Inflammatory macrophage (primary cell): ENCODE results near the gene MEPCE.
"Not testable (repeated sequence)": the region's sequence is repeated elsewhere in the genome, so short reads cannot be mapped to it uniquely, and the experiment has no call there.

Experiments used
- DNase-seq, 2 donors: peaks; one replicate each; pipeline ENCODE4 v3.0.0-alpha.2; 2020 to 2022

Gene MEPCE

DNA sequence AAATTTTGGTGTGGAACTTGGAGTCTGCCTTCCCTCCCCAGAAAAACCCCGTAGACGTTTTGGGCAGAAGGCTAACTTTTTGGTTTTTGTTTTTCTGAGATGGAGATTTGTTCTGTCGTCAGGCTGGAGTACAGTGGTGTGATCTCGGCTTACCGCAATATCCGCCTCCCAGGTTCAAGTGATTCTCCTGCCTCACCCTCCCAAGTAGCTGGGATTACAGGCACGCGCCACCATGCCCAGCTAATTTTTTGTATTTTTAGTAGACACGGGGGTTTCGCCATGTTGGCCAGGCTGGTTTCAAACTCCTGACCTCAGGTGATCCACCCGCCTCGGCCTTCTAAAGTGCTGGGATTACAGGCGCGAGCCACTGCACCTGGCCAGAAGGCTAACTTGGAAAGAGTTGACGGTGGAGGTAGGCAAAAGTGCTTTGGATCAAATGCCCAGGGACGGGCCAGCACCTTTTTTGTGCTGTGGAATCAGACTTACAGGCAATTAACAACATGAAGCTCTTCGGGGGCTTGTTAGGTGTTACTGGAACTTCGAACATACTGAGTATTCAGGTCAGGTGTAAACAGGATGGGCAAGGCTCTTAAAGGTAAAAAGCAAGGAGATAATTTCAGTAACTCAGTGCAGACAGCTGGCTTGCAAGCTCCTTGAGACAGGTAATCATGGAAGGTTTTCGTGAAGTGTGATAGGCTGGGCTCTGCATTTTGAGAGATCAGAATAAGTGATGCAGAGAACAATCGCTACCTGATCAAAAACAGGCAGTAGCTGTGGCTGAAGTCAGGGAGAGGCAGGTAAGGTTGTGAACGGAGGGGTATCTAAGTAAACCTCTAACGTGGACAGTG, 4.9 kb downstream of the MEPCE start:
- no peak for DNase-seq

DNA sequence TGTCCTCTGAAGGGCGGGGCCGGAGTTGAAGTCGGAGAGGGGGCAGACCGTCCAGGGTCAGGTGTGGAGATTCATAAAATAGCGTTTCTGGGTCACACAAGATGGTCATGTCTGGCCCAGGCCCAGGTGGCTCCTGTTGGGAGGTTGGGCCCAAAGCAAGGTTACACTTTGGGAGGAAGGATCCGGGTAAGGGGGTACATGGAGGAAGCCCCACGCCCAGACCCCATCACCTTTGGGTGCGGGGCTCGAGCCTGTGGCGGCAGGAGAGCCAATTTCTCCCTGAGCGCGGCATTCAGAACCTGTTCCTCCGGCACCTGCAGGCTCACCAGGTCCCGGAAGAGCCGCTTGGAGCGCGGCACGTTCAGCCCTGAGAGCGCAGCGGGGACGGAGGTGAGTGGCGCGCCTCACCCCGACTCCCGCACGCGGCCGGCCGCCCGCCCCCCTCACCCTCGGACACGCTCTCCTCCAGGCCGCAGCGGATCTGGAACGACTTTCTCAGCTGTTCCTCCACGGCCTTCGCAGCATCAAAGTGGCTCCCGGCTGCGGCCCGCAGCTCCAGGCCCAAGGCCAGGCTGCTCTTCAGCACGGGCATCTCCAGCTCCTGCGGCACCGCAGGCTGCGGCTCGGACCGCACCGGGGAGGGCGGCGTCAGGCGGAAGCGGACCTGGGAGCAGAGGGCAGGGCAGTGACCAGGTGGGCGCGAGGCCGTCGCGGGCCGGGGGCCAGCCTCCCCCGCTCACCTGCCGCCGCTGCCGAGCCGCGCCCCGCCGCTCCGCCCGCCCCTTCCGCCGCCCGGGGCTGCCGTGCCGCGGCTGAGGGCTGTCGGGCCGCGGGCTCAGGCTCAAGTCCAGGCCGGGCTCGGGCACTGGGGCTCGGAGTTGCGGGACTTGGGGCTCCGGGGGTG, 6.0 kb downstream of the MEPCE start:
- DNase-seq, result peak; percentile 25 to 28

DNA sequence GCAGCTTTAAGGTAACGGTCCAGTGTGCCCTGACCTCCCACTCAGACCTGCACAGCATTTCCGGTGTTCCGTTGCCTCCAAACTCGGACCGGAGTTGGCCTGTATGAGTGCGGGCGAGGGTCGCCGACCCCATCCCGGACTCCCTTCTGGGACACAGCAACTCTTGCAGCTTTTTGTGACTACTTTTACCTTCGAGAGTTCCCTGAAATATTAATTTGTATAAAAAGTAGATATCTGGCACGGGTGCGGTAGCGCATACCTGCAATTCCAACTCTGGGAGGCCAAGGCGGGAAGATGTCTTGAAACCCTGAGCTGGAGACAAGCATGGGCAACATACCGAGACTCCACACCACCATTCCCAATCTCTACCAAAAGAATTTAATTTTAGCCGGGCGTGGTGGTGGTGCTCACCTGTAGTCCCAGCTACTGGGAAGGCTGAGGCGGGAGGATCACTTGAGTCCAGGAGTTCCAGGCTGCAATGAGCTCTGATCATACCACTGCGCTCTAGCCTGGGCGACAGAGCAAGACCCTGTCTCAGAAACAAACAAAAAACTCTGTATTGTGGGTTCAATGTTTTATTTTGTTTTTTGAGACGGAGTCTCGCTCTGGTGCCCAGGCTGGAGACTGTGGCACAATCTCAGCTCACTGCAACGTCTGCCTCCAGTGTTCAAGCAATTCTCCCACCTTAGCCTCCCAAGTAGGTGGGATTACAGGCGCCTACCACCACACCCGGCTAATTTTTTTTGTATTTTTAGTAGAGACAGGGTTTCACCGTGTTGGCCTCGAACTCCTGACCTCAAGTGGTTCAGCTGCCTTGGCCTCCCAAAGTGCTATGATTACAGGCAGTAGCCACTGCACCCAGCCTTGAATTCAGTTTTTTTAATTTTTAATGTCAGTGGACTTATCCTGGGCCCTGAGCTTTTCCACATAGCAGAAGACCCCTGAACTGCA, 7.8 kb downstream of the MEPCE start:
- no peak for DNase-seq

DNA sequence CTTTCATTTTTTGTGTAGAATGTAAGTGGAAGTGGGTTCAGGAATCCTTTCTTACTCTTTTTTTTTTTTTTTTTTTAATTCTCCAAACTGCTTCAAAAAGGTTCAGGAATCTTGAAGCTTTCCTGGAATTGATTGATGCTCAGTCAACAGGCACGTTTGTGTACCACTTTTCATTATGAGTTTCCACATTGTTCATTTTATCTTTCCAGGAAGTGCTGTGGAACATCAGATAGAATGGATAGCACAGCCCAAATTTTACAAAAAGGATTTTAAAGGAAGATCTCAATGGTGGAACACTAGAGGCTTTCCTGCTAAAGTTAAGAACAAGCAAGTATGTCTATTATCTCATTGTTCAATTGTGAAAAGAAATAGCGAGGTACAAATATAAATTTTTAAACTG, 8.5 kb downstream of the MEPCE start:
- DNase-seq, result no peak

DNA sequence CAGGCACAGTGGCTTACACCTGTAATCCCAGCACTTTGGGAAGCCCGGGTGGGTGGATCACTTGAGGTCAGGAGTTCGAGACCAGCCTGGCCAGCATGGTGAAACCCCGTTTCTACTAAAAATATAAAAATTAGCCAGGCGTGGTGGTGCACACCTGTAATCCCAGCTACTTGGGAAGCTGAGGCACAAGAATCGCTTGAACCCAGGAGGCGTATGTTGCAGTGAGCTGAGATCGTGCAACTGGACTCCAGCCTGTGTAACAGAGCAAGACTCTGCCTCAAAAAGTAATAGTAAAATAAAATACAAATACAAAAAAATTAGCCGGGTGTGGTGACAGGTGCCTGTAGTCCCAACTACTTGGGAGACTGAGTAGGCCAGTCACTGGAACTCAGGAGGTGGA, 9.1 kb downstream of the MEPCE start:
- not testable (repeated sequence) for DNase-seq

DNA sequence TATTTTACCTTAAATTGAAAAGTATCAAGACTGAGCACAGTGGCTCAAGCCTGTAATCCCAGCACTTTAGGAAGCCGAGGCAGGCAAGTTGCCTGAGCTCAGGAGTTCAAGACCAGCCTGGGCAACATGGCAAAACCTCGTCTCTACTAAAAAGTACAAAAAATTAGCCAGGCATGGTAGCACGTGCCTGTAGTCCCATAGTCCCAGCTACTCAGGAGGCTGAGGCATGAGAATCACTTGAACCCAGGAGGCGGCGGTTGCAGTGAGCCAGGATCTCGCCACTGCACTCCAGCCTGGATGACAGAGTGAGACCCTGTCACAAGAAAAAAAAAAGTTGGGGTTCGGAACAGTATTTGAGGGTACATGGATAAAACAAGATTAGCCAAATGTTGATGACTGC, 9.6 kb downstream of the MEPCE start:
- DNase-seq, result not testable (repeated sequence)

DNA sequence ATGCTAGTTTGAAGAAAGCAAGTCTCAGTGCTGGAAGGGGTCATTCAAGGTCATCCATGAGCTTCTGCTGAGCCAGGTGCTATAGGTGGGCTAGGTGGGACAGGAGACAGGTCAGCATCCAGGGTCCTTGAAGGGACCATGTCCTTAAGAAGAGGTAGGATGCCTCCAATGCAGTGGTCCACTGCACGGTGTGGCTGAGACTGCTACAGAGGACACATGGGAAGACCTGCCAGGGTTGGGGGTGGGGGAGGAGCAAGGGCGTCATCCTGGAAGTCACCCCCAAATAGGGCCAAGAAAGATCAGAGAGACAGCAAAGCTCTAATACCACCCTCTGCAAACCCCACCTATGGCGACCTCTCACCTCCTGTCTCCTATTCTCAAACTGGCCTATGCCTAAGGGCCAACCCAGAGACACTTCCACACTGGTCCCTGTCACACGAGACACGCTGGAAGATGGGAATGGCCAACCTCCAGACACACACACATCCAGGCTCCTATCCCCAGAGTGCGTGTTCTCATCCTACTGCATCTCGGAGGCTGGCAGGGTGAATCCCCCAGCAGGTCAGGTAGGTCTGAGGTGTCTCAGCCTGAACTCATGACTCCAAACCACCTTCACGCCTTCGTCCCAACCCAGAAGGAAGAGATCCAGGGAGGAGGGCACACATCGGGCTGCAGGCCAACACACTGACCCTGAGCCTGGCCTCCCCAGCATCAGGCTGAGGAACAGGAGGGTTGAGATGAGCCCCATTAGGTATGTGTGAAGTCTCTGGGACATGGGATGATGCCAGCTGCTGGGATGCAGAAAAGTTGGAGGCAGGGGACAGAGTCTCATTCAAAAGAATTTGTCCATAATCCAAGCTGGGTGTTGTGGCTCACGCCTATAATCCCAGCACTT, 12.3 kb downstream of the MEPCE start:
- no peak for DNase-seq

DNA sequence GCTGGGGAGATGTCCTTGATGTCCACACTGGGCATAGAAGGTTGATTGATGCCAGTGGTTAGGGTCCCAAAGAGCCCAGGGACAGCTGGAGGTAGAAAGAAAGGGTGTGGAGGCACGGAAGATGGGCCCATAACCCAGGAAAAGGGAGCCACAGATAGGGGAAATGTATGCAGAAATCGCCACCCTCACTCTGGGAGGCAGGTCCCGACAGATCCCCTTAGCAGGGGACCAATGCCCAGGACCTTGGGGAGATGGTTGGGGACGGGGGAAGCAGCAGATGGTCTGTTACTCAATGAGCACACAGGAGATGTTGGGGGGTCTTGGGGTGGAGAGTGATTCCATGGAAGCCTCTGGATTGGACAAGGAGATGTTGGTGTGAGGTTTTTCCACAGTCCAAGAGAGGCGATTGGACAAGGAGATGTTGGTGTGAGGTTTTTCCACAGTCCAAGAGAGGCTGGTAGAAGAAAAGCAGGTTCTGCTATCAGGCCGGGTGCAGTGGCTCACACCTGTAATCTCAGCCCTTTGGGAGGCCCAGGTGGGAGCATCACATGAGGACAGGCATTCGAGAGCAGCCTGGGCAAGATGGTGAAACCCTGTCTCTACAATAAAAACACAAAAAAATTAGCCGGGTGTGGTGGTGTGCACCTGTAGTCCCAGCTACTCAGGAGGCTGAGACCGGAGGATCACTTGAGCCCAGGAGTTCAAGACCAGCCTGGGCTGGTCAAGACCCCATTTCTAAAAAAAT, 13.6 kb downstream of the MEPCE start:
- DNase-seq, result no peak

DNA sequence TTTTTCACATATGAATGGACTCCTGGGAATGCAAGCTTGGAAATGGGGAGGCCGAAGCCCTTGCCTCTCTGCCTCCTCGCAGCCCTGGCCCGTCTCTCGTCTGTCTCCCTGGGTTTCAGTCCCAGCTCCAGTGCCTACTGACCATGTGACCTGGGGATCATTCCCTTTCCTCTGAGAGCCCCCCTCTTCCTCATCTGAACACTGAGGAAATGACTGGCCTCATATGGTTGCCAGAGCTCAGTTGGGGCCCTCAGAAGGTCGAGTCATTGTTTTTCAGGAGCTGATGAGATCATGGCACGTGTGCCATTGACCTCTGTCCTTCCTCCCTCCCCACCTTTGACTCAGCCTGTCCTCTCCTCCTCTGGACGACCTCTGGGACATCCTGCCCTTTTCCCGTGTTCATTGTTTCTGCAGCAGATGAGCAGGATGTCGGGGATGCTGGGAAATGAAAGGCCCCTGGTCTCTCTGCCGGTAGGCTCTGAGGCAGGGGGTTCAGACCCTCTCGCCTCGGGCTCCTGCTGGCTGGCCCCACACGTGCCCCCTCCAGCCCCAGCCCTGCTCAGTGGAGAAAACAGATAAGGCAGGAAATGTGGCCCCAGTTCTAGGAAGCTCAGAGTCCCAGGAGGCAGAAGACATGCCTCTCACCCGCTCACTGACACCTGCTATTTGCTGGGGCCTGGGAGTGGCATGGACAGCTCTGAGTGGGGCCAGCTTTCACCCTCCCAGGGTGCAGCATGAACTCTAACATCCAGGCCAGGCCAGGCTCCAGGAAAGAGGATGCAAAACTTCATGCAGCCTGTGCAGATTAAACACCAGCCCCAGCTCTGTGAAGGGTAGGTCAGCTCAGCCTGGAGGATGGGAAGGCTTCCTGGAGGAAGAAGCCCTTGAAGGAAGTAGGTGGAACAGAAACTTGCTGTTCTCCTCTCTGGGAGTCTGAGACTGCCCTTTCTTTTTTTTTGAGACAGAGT, 15.0 kb downstream of the MEPCE start:
- peak; percentile 74 to 76 for DNase-seq

DNA sequence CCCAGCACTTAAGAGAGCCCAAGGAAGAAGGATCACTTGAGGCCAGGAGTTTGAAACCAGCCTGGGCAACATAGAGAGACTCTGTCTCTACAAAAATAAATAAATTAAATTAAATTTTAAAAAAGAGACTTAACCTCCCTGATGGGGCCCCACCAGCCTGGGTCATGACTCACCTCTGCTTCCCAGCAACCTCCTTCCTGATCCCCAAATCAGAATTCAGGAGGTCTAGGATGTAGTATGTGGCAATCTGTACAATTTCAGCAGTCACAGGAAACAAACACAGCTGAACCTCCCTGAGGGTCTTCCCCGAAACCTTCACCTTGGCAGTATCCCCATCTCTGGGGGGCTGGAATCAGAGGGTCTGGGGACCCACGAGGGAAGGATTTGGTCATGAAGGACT, 16.4 kb downstream of the MEPCE start:
- DNase-seq, result no peak

DNA sequence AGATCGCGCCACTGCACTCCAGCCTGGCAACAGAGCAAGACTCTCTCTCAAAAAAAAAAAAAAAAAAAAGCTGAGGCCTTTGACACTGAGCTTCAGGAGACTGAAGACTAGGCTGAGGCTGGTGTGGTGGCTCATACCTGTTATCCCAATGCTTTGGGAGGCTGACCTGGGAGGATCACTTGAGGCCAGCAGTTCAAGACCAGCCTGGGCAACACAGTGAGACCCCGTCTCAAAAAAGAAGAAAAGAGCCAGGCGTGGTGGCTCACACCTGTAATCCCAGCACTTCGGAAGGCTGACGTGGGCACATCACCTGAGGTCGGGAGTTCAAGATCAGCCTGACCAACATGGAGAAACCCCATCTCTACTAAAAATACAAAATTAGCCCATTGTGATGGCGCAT, 17.7 kb downstream of the MEPCE start:
- DNase-seq, result not testable (repeated sequence)

DNA sequence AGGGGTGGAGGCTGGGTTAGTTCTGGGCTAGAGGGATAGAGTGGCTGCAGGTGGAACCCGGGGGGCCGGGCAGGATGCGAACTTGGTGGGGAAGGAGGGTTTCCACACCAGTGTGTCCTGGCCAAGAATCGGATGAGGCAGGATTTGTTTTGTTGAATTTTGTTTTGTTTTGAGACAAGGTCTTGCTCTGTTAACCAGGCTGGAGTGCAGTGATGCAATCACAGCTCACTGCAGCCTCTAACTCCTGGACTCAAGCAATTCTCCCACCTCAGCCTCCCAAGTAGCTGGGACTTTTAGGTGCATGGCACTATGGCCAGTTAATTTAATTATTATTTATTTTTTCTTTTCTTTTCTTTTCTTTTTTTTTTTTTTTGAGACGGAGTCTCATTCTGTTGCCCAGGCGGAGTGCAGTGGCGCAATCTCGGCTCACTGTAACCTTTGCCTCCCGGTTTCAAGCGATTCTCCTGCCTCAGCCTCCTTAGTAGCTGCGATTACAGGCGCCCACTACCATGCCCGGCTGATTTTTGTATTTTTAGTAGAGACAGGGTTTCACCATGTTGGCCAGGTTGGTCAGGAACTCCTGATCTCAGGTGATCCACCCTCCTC, 19.7 kb downstream of the MEPCE start:
- DNase-seq, result no peak

DNA sequence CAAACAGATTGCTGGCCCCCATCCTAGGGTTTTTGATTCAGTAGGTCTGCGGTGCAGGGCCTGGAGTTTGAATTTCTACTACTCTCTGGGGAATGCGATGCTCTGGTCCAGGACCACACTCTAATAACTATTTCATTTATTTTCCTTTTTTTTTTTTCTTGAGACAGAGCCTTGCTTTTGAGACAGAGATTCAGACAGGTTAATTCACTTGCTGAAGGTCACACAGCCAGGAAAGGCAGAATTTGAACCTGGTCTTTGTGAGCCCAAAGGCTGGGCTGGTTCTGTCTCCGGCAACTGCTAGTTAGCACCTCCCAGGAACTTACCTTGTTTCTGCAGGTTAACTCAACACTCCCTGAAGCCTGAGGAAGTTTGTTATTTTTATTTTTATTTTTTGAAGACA, 22.9 kb downstream of the MEPCE start:
- DNase-seq, result no peak

DNA sequence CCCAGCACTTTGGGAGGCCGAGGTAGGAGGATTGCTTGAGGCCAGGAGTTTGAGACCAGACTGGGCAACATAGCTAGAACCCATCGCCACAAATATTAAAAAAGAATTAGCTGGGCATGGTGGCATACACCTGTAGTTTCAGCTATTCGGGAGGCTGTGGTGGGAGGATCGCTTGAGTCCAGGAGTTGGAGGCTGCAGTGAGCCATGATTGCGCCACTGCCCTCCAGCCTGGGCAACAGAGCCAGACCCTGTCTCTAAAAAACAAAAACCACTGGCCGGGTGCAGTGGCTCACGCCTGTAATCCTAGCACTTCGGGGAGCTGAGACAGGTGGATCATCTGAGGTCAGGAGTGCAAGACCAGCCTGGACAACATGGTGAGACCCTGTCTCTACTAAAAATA, 24.2 kb downstream of the MEPCE start:
- DNase-seq, result not testable (repeated sequence)

DNA sequence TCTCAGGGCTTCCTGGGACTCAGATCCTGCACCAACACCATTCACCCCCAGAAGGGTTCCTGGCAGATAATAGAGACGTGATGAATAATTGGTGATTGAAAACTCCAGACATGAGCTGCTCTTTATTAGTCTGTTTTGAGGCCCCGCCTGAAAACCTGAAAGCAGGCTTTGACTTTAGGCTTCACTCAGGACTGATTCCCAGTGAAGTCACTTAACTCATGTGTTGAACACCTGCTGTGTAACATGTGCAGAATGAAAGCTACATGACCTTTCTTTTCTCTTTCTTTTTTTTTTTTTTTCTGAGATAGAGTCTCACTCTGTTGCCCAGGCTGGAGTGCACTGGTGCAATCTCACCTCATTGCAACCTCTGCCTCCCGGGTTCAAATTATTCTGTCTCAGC, 25.6 kb downstream of the MEPCE start:
- DNase-seq, result no peak

DNA sequence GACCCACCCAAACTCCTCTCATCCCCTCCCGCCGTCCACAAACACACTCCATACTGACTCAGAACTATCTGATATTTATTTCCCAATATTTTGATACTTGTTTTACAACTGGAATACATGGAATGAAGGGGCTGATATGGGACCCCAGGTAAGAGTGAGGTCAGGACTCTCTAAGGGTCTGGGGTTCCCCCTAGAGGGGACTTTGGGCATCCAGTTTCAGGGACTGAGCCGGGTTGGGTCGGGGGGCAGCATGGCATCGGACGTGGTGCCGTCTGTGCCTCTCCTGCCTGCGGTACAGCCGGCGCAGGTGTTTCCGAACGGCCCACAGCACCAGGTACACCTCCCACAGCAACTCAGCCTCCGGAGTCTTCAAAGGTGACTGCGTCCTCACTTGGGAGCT, 26.9 kb downstream of the MEPCE start:
- no peak for DNase-seq

DNA sequence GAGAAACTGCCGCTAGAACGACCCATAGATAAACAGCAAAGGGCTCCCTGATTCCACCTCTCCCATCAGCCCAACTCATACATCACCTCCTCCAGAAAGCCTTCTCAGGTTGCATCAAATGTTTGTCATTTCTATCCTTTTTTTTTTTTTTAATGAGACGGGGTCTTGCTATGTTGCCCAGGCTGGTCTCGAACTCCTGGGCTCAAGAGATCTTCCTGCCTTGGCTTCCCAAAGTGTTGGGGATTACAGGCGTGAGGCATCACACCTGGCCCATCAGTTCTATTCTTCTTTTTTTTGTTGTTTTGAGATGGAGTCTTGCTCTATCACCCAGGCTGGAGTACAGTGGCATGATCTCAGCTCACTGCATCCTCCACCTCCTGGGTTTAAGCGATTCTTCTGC, 27.4 kb downstream of the MEPCE start:
- DNase-seq, result no peak

DNA sequence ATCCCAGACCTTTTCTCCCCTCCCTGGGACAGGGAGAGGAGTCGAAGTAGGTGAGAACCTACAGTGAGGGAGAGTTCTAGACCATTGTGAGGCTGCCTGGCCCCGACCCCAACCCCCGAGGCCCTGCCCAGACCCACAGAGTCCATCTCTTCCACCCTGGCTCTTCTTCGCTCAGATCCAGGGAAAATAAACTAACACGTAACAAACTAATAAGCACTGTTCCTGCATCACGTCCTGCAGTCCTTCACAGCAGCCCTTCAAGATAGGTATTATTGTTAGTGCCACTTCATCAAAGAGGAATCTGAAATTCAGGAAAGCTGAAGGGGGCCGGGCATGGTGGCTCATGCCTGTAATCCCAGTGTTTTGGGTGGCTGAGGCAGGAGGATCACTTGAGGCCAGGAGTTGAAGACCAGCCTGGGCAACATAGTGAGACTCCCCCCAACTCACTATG, 34.6 kb downstream of the MEPCE start, which contains the start of gene SPACDR:
Gene SPACDR (minus strand): TSS at position 51 of the 451 bp plus-strand sequence. CDS start 235 bp downstream, outside the sequence.
- no peak for DNase-seq

DNA sequence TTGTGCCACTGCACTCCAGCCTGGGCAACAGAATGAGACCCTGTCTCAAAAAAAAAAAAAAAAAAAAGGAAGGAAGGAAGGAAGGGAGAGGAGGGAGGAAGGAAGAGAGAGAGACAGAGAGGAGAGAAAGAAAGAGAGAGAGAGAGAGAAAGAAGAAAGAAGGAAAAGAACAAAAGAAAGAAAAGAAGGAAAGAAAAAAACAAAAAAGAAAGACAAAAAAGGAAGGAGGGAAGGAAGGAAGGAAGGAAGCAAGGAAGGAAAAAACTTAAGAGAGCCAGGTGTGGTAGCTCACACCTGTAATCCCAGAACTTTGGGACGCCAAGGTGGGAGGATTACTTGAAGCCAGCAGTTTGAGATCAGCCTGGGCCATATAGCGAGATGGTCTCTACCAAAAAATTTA, 35.2 kb downstream of the MEPCE start:
- DNase-seq, result no peak
